IMR-90 (cell line): ENCODE data around the gene LRRC70. TPM values are rescaled to one million over a fixed set of nuclear protein-coding genes. Genes with fewer than 3 reads are reported as not detected.

Experiments
- ATAC-seq: fragments of 200-7000 bp; cut with Tn5 transposase; 2 replicates; pipeline ENCODE4 v1.9.1; 2020; ENCODE audit warnings: low read depth, mild to moderate bottlenecking, moderate library complexity
- BruUV-seq: library from RNA; stranded (reverse); fragments of 400-500 nt; replicated peaks from 2 replicates; lab custom pipeline; 2021; lab: Mats Ljungman, UMichigan
- CTCF ChIA-PET: fragments of 300-600 bp; formaldehyde crosslinking; extraction: SDS; loops from one replicate; lab custom pipeline; 2021; ENCODE audit warnings: antibody characterized with exemption; lab: Yijun Ruan, JAX
- POLR2A ChIA-PET: fragments of 300-600 bp; sonication (Branson Sonifier 250); formaldehyde crosslinking; loops from one replicate; lab custom pipeline; 2022; ENCODE audit warnings: antibody characterized with exemption; ENCODE audit not compliant: unreplicated experiment; lab: Charles Lee
- DNase-seq: peaks from one replicate; pipeline ENCODE4 v3.0.0; 2013
- H2AFZ ChIP-seq: replicated peaks from 2 replicates; pipeline ENCODE3; 2013; ENCODE audit warnings: low read length, mild to moderate bottlenecking; ENCODE audit not compliant: poor library complexity
- H2AK5ac ChIP-seq: 2 replicates; pipeline ENCODE4 v1.6.1; 2013; ENCODE audit warnings: low read depth, low read length, inconsistent platforms
- H2AK9ac ChIP-seq: replicated peaks from 2 replicates; pipeline ENCODE3; 2013; ENCODE audit warnings: mild to moderate bottlenecking, low read depth, low read length, moderate library complexity; ENCODE audit not compliant: poor library complexity
- H2BK120ac ChIP-seq: 2 replicates; pipeline ENCODE4 v1.6.1; 2013; ENCODE audit warnings: low read depth, low read length, inconsistent platforms
- H2BK15ac ChIP-seq: 3 replicates; pipeline ENCODE4 v1.6.1; 2013; ENCODE audit warnings: low read depth, low read length, inconsistent platforms
- H2BK20ac ChIP-seq: 2 replicates; pipeline ENCODE4 v1.6.1; 2013; ENCODE audit warnings: low read depth, mild to moderate bottlenecking, inconsistent platforms, low read length, moderate library complexity
- H2BK5ac ChIP-seq: 2 replicates; pipeline ENCODE4 v1.6.1; 2013; ENCODE audit warnings: mild to moderate bottlenecking, low read depth, low read length, inconsistent platforms; ENCODE audit not compliant: poor library complexity, severe bottlenecking
- H3K14ac ChIP-seq: replicated peaks from 2 replicates; pipeline ENCODE4 v1.6.1; 2013; ENCODE audit warnings: low read depth, low read length, inconsistent platforms
- H3K18ac ChIP-seq: 2 replicates; pipeline ENCODE4 v1.6.1; 2013; ENCODE audit warnings: low read depth, low read length, control low read depth
- H3K23ac ChIP-seq: 2 replicates; pipeline ENCODE4 v1.6.1; 2013; ENCODE audit warnings: low read depth, low read length, inconsistent platforms
- H3K27ac ChIP-seq: 2 replicates; pipeline ENCODE4 v1.5.1; 2013; ENCODE audit warnings: mild to moderate bottlenecking, control low read depth, low read length; ENCODE audit not compliant: insufficient read depth
- H3K27me3 ChIP-seq: 2 replicates; pipeline ENCODE4 v1.6.1; 2013; ENCODE audit warnings: low read length; ENCODE audit not compliant: control insufficient read depth, insufficient read depth
- H3K36me3 ChIP-seq: 2 replicates; pipeline ENCODE4 v1.6.1; 2013; ENCODE audit warnings: low read length, mixed read lengths; ENCODE audit not compliant: control insufficient read depth, insufficient read depth
- H3K4ac ChIP-seq: 2 replicates; pipeline ENCODE4 v1.6.1; 2013; ENCODE audit warnings: low read depth, low read length, inconsistent platforms
- H3K4me1 ChIP-seq: 2 replicates; pipeline ENCODE4 v1.6.1; 2013; ENCODE audit warnings: low read length, mixed read lengths; ENCODE audit not compliant: control insufficient read depth, insufficient read depth
- H3K4me2 ChIP-seq: 2 replicates; pipeline ENCODE4 v1.6.1; 2013; ENCODE audit warnings: low read depth, mild to moderate bottlenecking, control low read depth, low read length, moderate library complexity
- H3K4me3 ChIP-seq: 2 replicates; pipeline ENCODE4 v1.5.1; 2013; ENCODE audit warnings: low read depth, mild to moderate bottlenecking, control low read depth, low read length, moderate library complexity; ENCODE audit not compliant: insufficient read depth
- H3K56ac ChIP-seq: 2 replicates; pipeline ENCODE4 v1.6.1; 2013; ENCODE audit warnings: low read length, inconsistent platforms; ENCODE audit not compliant: insufficient read depth; ENCODE audit errors: extremely low read depth
- H3K79me1 ChIP-seq, 2 experiments: 2 replicates each; pipeline ENCODE4 v1.6.1; 2013; ENCODE audit warnings: low read length in 2 of 2, inconsistent platforms in 1 of 2, low read depth in 1 of 2
- H3K9ac ChIP-seq: 2 replicates; pipeline ENCODE4 v1.6.1; 2013; ENCODE audit warnings: low read depth, low read length, control low read depth
- H3K9me1 ChIP-seq: 2 replicates; pipeline ENCODE4 v1.6.1; 2013; ENCODE audit warnings: low read length, inconsistent platforms; ENCODE audit not compliant: insufficient read depth
- H3K9me3 ChIP-seq: 2 replicates; pipeline ENCODE4 v1.6.1; 2013; ENCODE audit warnings: low read length; ENCODE audit not compliant: control insufficient read depth, insufficient read depth
- H4K20me1 ChIP-seq: 2 replicates; pipeline ENCODE4 v1.6.1; 2013; ENCODE audit warnings: low read length, inconsistent platforms; ENCODE audit not compliant: insufficient read depth
- H4K5ac ChIP-seq: 2 replicates; pipeline ENCODE4 v1.6.1; 2013; ENCODE audit warnings: mild to moderate bottlenecking, low read depth, low read length, control low read depth
- H4K8ac ChIP-seq, 2 experiments: 2 replicates each; pipeline ENCODE4 v1.6.1; 2013; ENCODE audit warnings: low read depth in 2 of 2, low read length in 2 of 2, control low read depth in 1 of 2, inconsistent platforms in 1 of 2
- H4K91ac ChIP-seq: 2 replicates; pipeline ENCODE4 v1.6.1; 2013; ENCODE audit warnings: low read depth, low read length, inconsistent platforms; ENCODE audit not compliant: insufficient read depth
- BHLHE40 ChIP-seq: fragments of 150-350 bp; IDR thresholded peaks from 2 replicates; pipeline ENCODE4 v1.6.1; 2016; ENCODE audit warnings: mild to moderate bottlenecking, low read depth, low read length
- CHD1 ChIP-seq: IDR thresholded peaks from 2 replicates; pipeline ENCODE4 v1.6.1; 2012; ENCODE audit warnings: low read depth, low read length, improper control_type of control experiment
- FOS ChIP-seq: fragments of 150-350 bp; IDR thresholded peaks from 2 replicates; pipeline ENCODE4 v1.6.1; 2016; ENCODE audit warnings: low read depth, low read length
- MAFK ChIP-seq: IDR thresholded peaks from 2 replicates; pipeline ENCODE4 v1.6.1; 2012; ENCODE audit warnings: low read depth, low read length, improper control_type of control experiment
- MAZ ChIP-seq: IDR thresholded peaks from 2 replicates; pipeline ENCODE4 v1.6.1; 2012; ENCODE audit warnings: low read depth, mild to moderate bottlenecking, low read length, improper control_type of control experiment, moderate library complexity, borderline replicate concordance
- NFE2L2 ChIP-seq: fragments of 150-350 bp; IDR thresholded peaks from 2 replicates; pipeline ENCODE4 v1.6.1; 2016; ENCODE audit warnings: low read depth, mild to moderate bottlenecking, low read length
- POLR2A ChIP-seq: IDR thresholded peaks from 2 replicates; pipeline ENCODE4 v1.6.1; 2012; ENCODE audit warnings: mild to moderate bottlenecking, low read depth, low read length
- RAD21 ChIP-seq: IDR thresholded peaks from 2 replicates; pipeline ENCODE4 v1.6.1; 2012; ENCODE audit warnings: low read length, improper control_type of control experiment
- RCOR1 ChIP-seq: IDR thresholded peaks from 2 replicates; pipeline ENCODE4 v1.6.1; 2012; ENCODE audit warnings: mild to moderate bottlenecking, low read length, improper control_type of control experiment; ENCODE audit not compliant: insufficient replicate concordance
- WGBS, 2 experiments: methylation state at CpG; one replicate each; pipeline versions ENCODE4 v1.1.5 to v1.1.7; 2013; ENCODE audit warnings: missing lambda C conversion rate in 2 of 2; ENCODE audit not compliant: insufficient read length in 1 of 2; ENCODE audit errors: extremely low coverage in 2 of 2; 5-methylcytosine and 5-hydroxymethylcytosine counted together
- dilution Hi-C: fragments of 300-500 bp; cut with HindIII; formaldehyde crosslinking; loops from one replicate; pipeline ENCODE4 v1.14.3; 2018; ENCODE audit warnings: low sequenced_read_pairs; ENCODE audit not compliant: unreplicated experiment
- in situ Hi-C: fragments of 300-500 bp; cut with MboI; formaldehyde crosslinking; loops from 3 replicates; pipeline ENCODE4 v1.14.3; 2019; ENCODE audit warnings: low sequenced_read_pairs, inconsistent platforms, mixed read lengths
- intact Hi-C: fragments of 100-400 bp; cut with micrococcal nuclease; formaldehyde crosslinking; loops from 2 replicates; pipeline ENCODE4 v1.10.0; 2022
- polyA plus RNA-seq, 3 experiments: library from polyadenylated mRNA; depleted of rRNA; stranded (reverse); fragments of >200 nt; gene quantifications; 2 replicates each; pipeline ENCODE4 v1.2.3, GENCODE V29; 2012; ENCODE audit warnings: low replicate concordance in 1 of 3
- total RNA-seq: library from RNA; depleted of rRNA; stranded (reverse); fragments of >200 nt; gene quantifications from 2 replicates; pipeline ENCODE4 v1.2.3, GENCODE V29; 2012
- TF ChIP-seq, protein P1 (sequence below): fragments of 150-350 bp; IDR thresholded peaks from 2 replicates; pipeline ENCODE4 v1.6.1; 2017; ENCODE audit warnings: mild to moderate bottlenecking, antibody characterized with exemption, low read length, low read depth
- TF ChIP-seq, protein P2 (sequence below): conservative IDR thresholded peaks from 2 replicates; pipeline ENCODE4 v1.5.1; 2012; ENCODE audit warnings: mild to moderate bottlenecking, low read depth, low read length, improper control_type of control experiment

LRRC70 gene
- total and polyA plus RNA-seq, 2 of the 4 experiments (the other 2 are of a cell fraction), result 0.19 to 0.36 TPM

DNA sequence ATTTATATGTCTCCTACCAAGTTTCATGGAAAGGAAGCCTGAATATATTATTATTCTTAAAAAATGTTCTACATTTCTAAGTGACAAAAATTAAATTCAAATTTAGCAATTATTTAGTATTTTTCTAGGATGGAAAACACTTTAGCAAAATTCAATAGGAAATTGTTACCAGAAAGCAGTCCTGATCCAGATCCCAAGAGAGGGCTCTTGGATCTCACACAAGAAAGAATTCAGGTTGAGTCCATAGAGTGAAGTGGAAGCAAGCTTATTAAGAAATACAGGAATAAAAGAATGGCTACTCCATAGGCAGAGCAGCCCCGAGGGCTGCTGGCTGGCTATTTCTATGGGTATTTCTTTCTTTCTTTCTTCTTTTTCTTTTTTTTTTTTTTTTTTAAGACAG is 44.7 kb downstream of the LRRC70 start:
- TF ChIP-seq BHLHE40 (no peak), RCOR1 (no peak), CHD1 (no peak), MAZ (no peak), RAD21 (no peak), NFE2L2 (no peak), MAFK (no peak), FOS (no peak), POLR2A (no peak)
- TF ChIP-seq, protein P1, sequence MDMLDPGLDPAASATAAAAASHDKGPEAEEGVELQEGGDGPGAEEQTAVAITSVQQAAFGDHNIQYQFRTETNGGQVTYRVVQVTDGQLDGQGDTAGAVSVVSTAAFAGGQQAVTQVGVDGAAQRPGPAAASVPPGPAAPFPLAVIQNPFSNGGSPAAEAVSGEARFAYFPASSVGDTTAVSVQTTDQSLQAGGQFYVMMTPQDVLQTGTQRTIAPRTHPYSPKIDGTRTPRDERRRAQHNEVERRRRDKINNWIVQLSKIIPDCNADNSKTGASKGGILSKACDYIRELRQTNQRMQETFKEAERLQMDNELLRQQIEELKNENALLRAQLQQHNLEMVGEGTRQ, result no peak
- TF ChIP-seq, protein P2, sequence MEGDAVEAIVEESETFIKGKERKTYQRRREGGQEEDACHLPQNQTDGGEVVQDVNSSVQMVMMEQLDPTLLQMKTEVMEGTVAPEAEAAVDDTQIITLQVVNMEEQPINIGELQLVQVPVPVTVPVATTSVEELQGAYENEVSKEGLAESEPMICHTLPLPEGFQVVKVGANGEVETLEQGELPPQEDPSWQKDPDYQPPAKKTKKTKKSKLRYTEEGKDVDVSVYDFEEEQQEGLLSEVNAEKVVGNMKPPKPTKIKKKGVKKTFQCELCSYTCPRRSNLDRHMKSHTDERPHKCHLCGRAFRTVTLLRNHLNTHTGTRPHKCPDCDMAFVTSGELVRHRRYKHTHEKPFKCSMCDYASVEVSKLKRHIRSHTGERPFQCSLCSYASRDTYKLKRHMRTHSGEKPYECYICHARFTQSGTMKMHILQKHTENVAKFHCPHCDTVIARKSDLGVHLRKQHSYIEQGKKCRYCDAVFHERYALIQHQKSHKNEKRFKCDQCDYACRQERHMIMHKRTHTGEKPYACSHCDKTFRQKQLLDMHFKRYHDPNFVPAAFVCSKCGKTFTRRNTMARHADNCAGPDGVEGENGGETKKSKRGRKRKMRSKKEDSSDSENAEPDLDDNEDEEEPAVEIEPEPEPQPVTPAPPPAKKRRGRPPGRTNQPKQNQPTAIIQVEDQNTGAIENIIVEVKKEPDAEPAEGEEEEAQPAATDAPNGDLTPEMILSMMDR, result no peak
- CTCF ChIA-PET, result no interaction called here
- ATAC-seq, result no peak
- Histone ChIP-seq H2BK15ac (no peak overlapping the region), H3K9me3 (no peaks in the 10 kb centered on the region), H3K4me2 (no peak overlapping the region), H2BK5ac (no peak overlapping the region), H4K8ac (no peak overlapping the region), H3K9ac (no peak overlapping the region), H2BK120ac (no peak overlapping the region), H4K5ac (no peak overlapping the region), H3K4ac (no peak overlapping the region), H3K18ac (no peak overlapping the region), H2AK5ac (no peak overlapping the region), H4K20me1 (no peaks in the 10 kb centered on the region), H3K14ac (no peak overlapping the region), H3K27ac (no peak overlapping the region), H4K91ac (no peak overlapping the region), H3K4me1 (no peaks in the 10 kb centered on the region), H3K9me1 (no peaks in the 10 kb centered on the region), H3K79me1 (no peaks in the 10 kb centered on the region), H3K4me3 (no peak overlapping the region), H2BK20ac (no peak overlapping the region), H3K23ac (no peak overlapping the region), H3K56ac (no peak overlapping the region), H3K36me3 (0 out of 2 replicates have a peak, but pooled peaks cover 2% of the 10 kb centered on the region), H2AFZ (no peak overlapping the region), H2AK9ac (no peak overlapping the region), H3K27me3 (no peaks in the 10 kb centered on the region)
- DNase-seq, result no peak
- BruUV-seq, result no TSS peak
- WGBS, 2 experiments, result no CpG with 5 or more reads among the region's 1 CpG
- dilution Hi-C loops, result no loop called here
- intact Hi-C loops, result loop anchor here (10.0 kb wide), 1 partner anchor 158 kb away; no protein-coding TSS in a partner anchor
- POLR2A ChIA-PET, result no interaction called here
- in situ Hi-C loops, result no loop called here
